Neural progenitor cell (in vitro differentiated cells): ENCODE measurements around the gene CAD. TPM values are rescaled to one million over a fixed set of nuclear protein-coding genes. Genes with fewer than 3 reads are reported as not detected.

Experiments used
- DNase-seq: peaks from one replicate; pipeline ENCODE4 v3.0.0-alpha.2; 2016; ENCODE audit warnings: low spot score
- H2AFZ ChIP-seq: fragments of 200-600 bp; sonication (generic); replicated peaks from 2 replicates; pipeline ENCODE4 v1.6.1; 2016; ENCODE audit warnings: antibody characterized with exemption
- H3F3A ChIP-seq: fragments of 200-600 bp; sonication (generic); 2 replicates; pipeline ENCODE4 v1.6.1; 2016; ENCODE audit warnings: antibody characterized with exemption, low read depth
- H3K27ac ChIP-seq: fragments of 200-600 bp; sonication (generic); 2 replicates; pipeline ENCODE4 v1.5.1; 2016; ENCODE audit warnings: mild to moderate bottlenecking
- H3K27me3 ChIP-seq: fragments of 200-600 bp; sonication (generic); 2 replicates; pipeline ENCODE4 v1.6.1; 2016; ENCODE audit warnings: mild to moderate bottlenecking, moderate library complexity
- H3K36me3 ChIP-seq: fragments of 200-600 bp; sonication (generic); 2 replicates; pipeline ENCODE4 v1.5.1; 2016
- H3K4me1 ChIP-seq: fragments of 200-600 bp; sonication (generic); 2 replicates; pipeline ENCODE4 v1.6.1; 2016; ENCODE audit warnings: mixed run types
- H3K4me2 ChIP-seq: fragments of 200-600 bp; sonication (generic); 2 replicates; pipeline ENCODE4 v1.6.1; 2016
- H3K4me3 ChIP-seq: fragments of 200-600 bp; sonication (generic); 2 replicates; pipeline ENCODE4 v1.5.1; 2016
- H3K79me2 ChIP-seq: fragments of 200-600 bp; sonication (generic); 2 replicates; pipeline ENCODE4 v1.6.1; 2016; ENCODE audit warnings: low read depth
- H3K9ac ChIP-seq: fragments of 200-600 bp; sonication (generic); 2 replicates; pipeline ENCODE4 v1.6.1; 2016
- H3K9me3 ChIP-seq: fragments of 200-600 bp; sonication (generic); 2 replicates; pipeline ENCODE4 v1.5.1; 2016; ENCODE audit warnings: low read depth
- H4K20me1 ChIP-seq: fragments of 200-600 bp; sonication (generic); 2 replicates; pipeline ENCODE4 v1.6.1; 2016; ENCODE audit warnings: low read depth
- H3K27ac Mint-ChIP-seq: 3 replicates; pipeline ENCODE4 v1.8.0; 2021; ENCODE audit warnings: mixed read lengths
- H3K27me3 Mint-ChIP-seq: 2 replicates; pipeline ENCODE4 v1.8.0; 2022; ENCODE audit warnings: low read depth, mild to moderate bottlenecking, inconsistent platforms, moderate library complexity, mixed read lengths; ENCODE audit not compliant: insufficient read depth
- H3K36me3 Mint-ChIP-seq: 3 replicates; pipeline ENCODE4 v1.8.0; 2021; ENCODE audit warnings: mixed read lengths
- H3K4me1 Mint-ChIP-seq: 3 replicates; pipeline ENCODE4 v1.8.0; 2021; ENCODE audit warnings: mixed read lengths
- H3K4me3 Mint-ChIP-seq: 3 replicates; pipeline ENCODE4 v1.8.0; 2021; ENCODE audit warnings: mild to moderate bottlenecking, moderate library complexity, mixed read lengths
- H3K9me3 Mint-ChIP-seq: 3 replicates; pipeline ENCODE4 v1.8.0; 2020; ENCODE audit warnings: mixed read lengths
- EZH2 ChIP-seq: fragments of 200-600 bp; sonication (generic); IDR thresholded peaks from 2 replicates; pipeline ENCODE4 v1.6.1; 2017; ENCODE audit warnings: antibody characterized with exemption, mild to moderate bottlenecking, moderate library complexity
- EZH2phosphoT487 ChIP-seq: fragments of 200-600 bp; sonication (generic); IDR thresholded peaks from 2 replicates; pipeline ENCODE4 v1.6.1; 2017; ENCODE audit warnings: antibody characterized with exemption
- total RNA-seq: library from RNA; depleted of rRNA; stranded (reverse); fragments of >200 nt; gene quantifications from 2 replicates; pipeline ENCODE4 v1.2.3, GENCODE V29; 2015; ENCODE audit warnings: low replicate concordance
- TF ChIP-seq, protein P1 (sequence below): fragments of 200-600 bp; sonication (generic); IDR thresholded peaks from 2 replicates; pipeline ENCODE4 v1.5.1; 2017; ENCODE audit warnings: antibody characterized with exemption, mild to moderate bottlenecking

Gene CAD
- total RNA-seq, 1 donor from 2014 or later: 26.5 TPM

GRCh38 chr2:27278010-27278409 lies 60.8 kb downstream of the CAD start:
- H3F3A ChIP-seq: peaks cover 3% of the 10 kb centered on the region
- H3K9ac ChIP-seq: no peak overlapping the region
- H3K4me1 Mint-ChIP-seq: peaks cover 3% of the 10 kb centered on the region
- no peak for TF ChIP-seq EZH2phosphoT487
- TF ChIP-seq, protein P1, sequence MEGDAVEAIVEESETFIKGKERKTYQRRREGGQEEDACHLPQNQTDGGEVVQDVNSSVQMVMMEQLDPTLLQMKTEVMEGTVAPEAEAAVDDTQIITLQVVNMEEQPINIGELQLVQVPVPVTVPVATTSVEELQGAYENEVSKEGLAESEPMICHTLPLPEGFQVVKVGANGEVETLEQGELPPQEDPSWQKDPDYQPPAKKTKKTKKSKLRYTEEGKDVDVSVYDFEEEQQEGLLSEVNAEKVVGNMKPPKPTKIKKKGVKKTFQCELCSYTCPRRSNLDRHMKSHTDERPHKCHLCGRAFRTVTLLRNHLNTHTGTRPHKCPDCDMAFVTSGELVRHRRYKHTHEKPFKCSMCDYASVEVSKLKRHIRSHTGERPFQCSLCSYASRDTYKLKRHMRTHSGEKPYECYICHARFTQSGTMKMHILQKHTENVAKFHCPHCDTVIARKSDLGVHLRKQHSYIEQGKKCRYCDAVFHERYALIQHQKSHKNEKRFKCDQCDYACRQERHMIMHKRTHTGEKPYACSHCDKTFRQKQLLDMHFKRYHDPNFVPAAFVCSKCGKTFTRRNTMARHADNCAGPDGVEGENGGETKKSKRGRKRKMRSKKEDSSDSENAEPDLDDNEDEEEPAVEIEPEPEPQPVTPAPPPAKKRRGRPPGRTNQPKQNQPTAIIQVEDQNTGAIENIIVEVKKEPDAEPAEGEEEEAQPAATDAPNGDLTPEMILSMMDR: no peak
- no peak for TF ChIP-seq EZH2
- peaks cover 20% of the 10 kb centered on the region for H3K27me3 Mint-ChIP-seq
- peaks cover 12% of the 10 kb centered on the region for H3K4me1 ChIP-seq
- H2AFZ ChIP-seq: no peak overlapping the region
- peaks cover 4% of the 10 kb centered on the region for H3K27me3 ChIP-seq
- H3K9me3 ChIP-seq: no peaks in the 10 kb centered on the region
- H3K9me3 Mint-ChIP-seq: no peaks in the 10 kb centered on the region
- H4K20me1 ChIP-seq: no peaks in the 10 kb centered on the region
- H3K79me2 ChIP-seq: no peaks in the 10 kb centered on the region
- no peaks in the 10 kb centered on the region for H3K36me3 ChIP-seq
- peak overlapping the region; percentile 58 for H3K27ac Mint-ChIP-seq
- H3K36me3 Mint-ChIP-seq: no peaks in the 10 kb centered on the region
- no peak overlapping the region for H3K4me3 ChIP-seq
- H3K4me2 ChIP-seq: no peak overlapping the region
- H3K4me3 Mint-ChIP-seq: no peak overlapping the region
- H3K27ac ChIP-seq: no peak overlapping the region
- no peak for DNase-seq

DNA sequence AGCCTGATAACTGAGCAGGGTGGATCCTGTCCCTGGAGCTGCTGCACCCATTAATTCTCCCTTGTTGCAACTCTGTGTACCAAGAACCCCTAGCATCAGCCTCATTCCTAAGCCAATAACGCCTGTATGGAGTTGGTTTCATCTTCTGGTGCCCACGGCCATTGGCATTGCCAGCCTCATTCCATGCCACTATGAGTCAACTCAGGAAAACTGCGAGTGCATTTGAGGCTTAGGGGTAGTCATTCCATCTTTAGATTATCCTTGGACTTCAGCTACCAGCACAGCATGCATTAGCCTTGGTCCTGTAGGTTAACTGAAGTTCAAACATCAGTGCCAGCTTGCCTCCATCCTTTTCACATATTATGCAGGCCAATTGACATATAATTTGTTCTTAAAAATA lies 63.7 kb downstream of the CAD start:
- TF ChIP-seq, protein P1: no peak
- no peak for TF ChIP-seq EZH2
- TF ChIP-seq EZH2phosphoT487: no peak

GRCh38 chr2:27281442-27281841 lies 64.3 kb downstream of the CAD start:
- H3K27ac ChIP-seq: no peak overlapping the region
- H2AFZ ChIP-seq: no peak overlapping the region
- no peak overlapping the region for H3K4me3 ChIP-seq
- H3K27me3 ChIP-seq: peaks cover 4% of the 10 kb centered on the region
- peaks cover 26% of the 10 kb centered on the region for H3K27me3 Mint-ChIP-seq
- H4K20me1 ChIP-seq: no peaks in the 10 kb centered on the region
- no peaks in the 10 kb centered on the region for H3K9me3 Mint-ChIP-seq
- H3K27ac Mint-ChIP-seq: no peak overlapping the region
- TF ChIP-seq, protein P1: no peak
- TF ChIP-seq EZH2: no peak
- TF ChIP-seq EZH2phosphoT487: no peak
- no peaks in the 10 kb centered on the region for H3K36me3 Mint-ChIP-seq
- peaks cover 3% of the 10 kb centered on the region for H3K4me1 Mint-ChIP-seq
- DNase-seq: no peak
- no peaks in the 10 kb centered on the region for H3K79me2 ChIP-seq
- no peaks in the 10 kb centered on the region for H3K36me3 ChIP-seq
- no peak overlapping the region for H3K9ac ChIP-seq
- peaks cover 3% of the 10 kb centered on the region for H3F3A ChIP-seq
- H3K4me2 ChIP-seq: no peak overlapping the region
- no peaks in the 10 kb centered on the region for H3K9me3 ChIP-seq
- no peak overlapping the region for H3K4me3 Mint-ChIP-seq
- H3K4me1 ChIP-seq: peaks cover 13% of the 10 kb centered on the region

More for the DNA sequence above, 63.7 kb downstream of the CAD start:
- Histone ChIP-seq H3K9me3 (no peaks in the 10 kb centered on the region), H3K4me1 (peaks cover 13% of the 10 kb centered on the region), H4K20me1 (no peaks in the 10 kb centered on the region), H3K9ac (no peak overlapping the region), H3K4me3 (no peak overlapping the region), H3K27me3 (peaks cover 4% of the 10 kb centered on the region), H3K27ac (no peak overlapping the region), H3K4me2 (no peak overlapping the region), H2AFZ (no peak overlapping the region), H3F3A (peaks cover 3% of the 10 kb centered on the region), H3K36me3 (no peaks in the 10 kb centered on the region), H3K79me2 (no peaks in the 10 kb centered on the region)
- Mint-ChIP-seq H3K4me1 (peaks cover 3% of the 10 kb centered on the region), H3K9me3 (no peaks in the 10 kb centered on the region), H3K27me3 (peaks cover 27% of the 10 kb centered on the region), H3K36me3 (no peaks in the 10 kb centered on the region), H3K4me3 (no peak overlapping the region), H3K27ac (no peak overlapping the region)
- no peak for DNase-seq
